ENCODE data around the gene KLF15.

KLF15 gene

GRCh38 chr3:126316501-126316939 is 40.7 kb downstream of the KLF15 start:
- TF ChIP-seq, protein P1, sequence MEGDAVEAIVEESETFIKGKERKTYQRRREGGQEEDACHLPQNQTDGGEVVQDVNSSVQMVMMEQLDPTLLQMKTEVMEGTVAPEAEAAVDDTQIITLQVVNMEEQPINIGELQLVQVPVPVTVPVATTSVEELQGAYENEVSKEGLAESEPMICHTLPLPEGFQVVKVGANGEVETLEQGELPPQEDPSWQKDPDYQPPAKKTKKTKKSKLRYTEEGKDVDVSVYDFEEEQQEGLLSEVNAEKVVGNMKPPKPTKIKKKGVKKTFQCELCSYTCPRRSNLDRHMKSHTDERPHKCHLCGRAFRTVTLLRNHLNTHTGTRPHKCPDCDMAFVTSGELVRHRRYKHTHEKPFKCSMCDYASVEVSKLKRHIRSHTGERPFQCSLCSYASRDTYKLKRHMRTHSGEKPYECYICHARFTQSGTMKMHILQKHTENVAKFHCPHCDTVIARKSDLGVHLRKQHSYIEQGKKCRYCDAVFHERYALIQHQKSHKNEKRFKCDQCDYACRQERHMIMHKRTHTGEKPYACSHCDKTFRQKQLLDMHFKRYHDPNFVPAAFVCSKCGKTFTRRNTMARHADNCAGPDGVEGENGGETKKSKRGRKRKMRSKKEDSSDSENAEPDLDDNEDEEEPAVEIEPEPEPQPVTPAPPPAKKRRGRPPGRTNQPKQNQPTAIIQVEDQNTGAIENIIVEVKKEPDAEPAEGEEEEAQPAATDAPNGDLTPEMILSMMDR (IDR thresholded peaks at IDR 0.05; ENCODE audit: low read depth, low read length) = no peak
- TF ChIP-seq POLR2A (IDR thresholded peaks at IDR 0.05; ENCODE audit: extremely low read depth, insufficient read length) (no peak), MYC (IDR thresholded peaks at IDR 0.05; ENCODE audit: low read depth, low read length) (no peak), MAX (IDR thresholded peaks at IDR 0.05; ENCODE audit: low read depth, low read length) (no peak)
- H3K4me3 ChIP-seq (ENCODE audit: low read depth, low read length) = no peak overlapping the region
- DNase-seq (ENCODE audit: low read depth) = no peak

DNA sequence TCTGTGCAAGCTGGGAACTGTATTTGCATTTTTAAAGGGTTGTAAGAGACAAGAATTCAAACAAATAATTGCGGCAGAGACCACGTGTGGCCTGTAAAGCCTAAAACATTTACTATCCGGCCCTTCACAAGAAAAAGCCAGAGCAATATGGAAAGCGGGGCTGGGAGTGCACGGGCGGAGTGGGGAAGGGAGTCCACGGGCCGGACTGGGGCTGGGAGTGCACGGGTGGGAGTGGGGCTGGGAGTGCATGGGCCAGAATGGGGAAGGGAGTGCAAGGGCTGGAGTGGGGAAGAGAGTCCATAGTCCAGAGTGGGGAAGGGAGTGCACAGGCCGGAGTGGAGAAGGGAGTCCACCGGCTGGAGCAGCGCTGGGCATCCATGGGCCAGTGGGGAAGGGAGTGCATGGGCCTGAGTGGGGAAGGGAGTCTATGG is 41.2 kb downstream of the KLF15 start:
- DNase-seq (ENCODE audit: low read depth) = no peak
- TF ChIP-seq MAX (IDR thresholded peaks at IDR 0.05; ENCODE audit: low read depth, low read length) (no peak), POLR2A (IDR thresholded peaks at IDR 0.05; ENCODE audit: extremely low read depth, insufficient read length) (no peak), MYC (IDR thresholded peaks at IDR 0.05; ENCODE audit: low read depth, low read length) (no peak)
- TF ChIP-seq, protein P1 (IDR thresholded peaks at IDR 0.05; ENCODE audit: low read depth, low read length) = no peak
- no peak overlapping the region for H3K4me3 ChIP-seq (ENCODE audit: low read depth, low read length)

- DNase-seq (ENCODE audit: low read depth) = no peak
- TF ChIP-seq, protein P1 (IDR thresholded peaks at IDR 0.05; ENCODE audit: low read depth, low read length) = no peak
- TF ChIP-seq POLR2A (IDR thresholded peaks at IDR 0.05; ENCODE audit: extremely low read depth, insufficient read length) (no peak), MAX (IDR thresholded peaks at IDR 0.05; ENCODE audit: low read depth, low read length) (no peak), MYC (IDR thresholded peaks at IDR 0.05; ENCODE audit: low read depth, low read length) (no peak)
- no peak overlapping the region for H3K4me3 ChIP-seq (ENCODE audit: low read depth, low read length)
Observed at GRCh38 chr3:126314790-126315658, 42.2 kb downstream of the KLF15 start.

- TF ChIP-seq, protein P1 (IDR thresholded peaks at IDR 0.05; ENCODE audit: low read depth, low read length) = no peak
- TF ChIP-seq MAX (IDR thresholded peaks at IDR 0.05; ENCODE audit: low read depth, low read length) = no peak
- no peak for TF ChIP-seq MYC (IDR thresholded peaks at IDR 0.05; ENCODE audit: low read depth, low read length)
- TF ChIP-seq POLR2A (IDR thresholded peaks at IDR 0.05; ENCODE audit: extremely low read depth, insufficient read length) = no peak
- no peak overlapping the region for H3K4me3 ChIP-seq (ENCODE audit: low read depth, low read length)
- DNase-seq (ENCODE audit: low read depth) = no peak
Observed at GRCh38 chr3:126314305-126314789, 42.9 kb downstream of the KLF15 start.

DNA sequence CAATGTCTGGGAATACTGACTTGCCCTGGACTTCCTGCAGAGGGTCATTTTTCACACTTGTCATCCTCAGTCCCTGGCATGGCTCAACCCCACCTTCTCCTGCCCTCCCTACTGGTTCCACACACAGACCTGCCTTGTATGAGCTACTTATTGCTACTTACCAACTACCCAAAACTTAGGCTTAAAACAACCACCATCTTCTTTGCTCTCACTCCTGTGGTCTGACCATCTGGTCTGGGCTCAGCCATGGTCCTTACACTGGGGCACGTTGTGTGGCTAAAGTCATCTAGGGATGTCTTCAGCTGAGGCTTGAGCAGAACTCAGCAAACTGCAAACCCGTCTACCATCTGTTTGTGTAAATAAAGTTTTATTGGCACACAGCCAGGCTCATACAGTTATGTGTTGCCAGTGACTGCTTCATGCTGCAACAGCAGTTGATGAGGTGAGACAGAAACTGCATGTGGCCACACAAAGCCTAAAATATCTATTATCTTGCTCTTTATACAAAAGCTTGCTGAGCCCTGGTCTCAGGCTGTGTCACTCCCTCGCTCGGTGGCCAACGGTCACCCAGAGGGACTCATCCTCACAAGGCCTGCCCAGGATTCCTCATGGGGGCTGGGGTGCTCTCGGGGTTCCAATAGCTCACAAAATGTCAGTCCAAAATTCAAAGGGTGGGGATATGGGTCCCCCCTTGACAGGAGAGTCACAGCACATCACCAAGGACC is 43.5 kb downstream of the KLF15 start:
- TF ChIP-seq MYC (IDR thresholded peaks at IDR 0.05; ENCODE audit: low read depth, low read length) (no peak), MAX (IDR thresholded peaks at IDR 0.05; ENCODE audit: low read depth, low read length) (no peak), POLR2A (IDR thresholded peaks at IDR 0.05; ENCODE audit: extremely low read depth, insufficient read length) (no peak)
- TF ChIP-seq, protein P1 (IDR thresholded peaks at IDR 0.05; ENCODE audit: low read depth, low read length) = no peak
- no peak for DNase-seq (ENCODE audit: low read depth)
- no peak overlapping the region for H3K4me3 ChIP-seq (ENCODE audit: low read depth, low read length)

All from NB4 (cell line).